ENCODE results near the gene OR4D11.
A peak's percentile ranks its signal among the peaks of the same experiment; 100 is the strongest.

OR4D11 gene

DNA sequence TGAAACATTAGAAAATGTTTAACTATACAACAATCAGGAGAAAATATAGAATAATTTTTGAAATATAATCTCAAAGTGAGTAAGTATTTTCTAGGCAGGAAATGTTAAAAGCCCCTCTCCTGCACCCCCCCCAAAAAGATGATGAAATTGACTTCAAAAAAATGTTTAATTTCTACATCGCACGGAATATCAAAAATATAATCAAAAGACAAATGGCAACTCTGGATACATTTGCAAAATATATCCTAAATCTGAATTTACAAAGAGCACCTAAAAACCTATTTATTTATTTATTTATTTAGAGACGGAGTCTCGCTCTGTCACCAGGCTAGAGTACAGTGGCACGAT lies 44.9 kb downstream of the OR4D11 start:
- no peaks in the 10 kb centered on the region for H3K9me3 ChIP-seq (ENCODE audit: control insufficient read depth, insufficient read depth, low read depth, low read length)
- H3K9ac ChIP-seq (ENCODE audit: low read length) = no peak overlapping the region

DNA sequence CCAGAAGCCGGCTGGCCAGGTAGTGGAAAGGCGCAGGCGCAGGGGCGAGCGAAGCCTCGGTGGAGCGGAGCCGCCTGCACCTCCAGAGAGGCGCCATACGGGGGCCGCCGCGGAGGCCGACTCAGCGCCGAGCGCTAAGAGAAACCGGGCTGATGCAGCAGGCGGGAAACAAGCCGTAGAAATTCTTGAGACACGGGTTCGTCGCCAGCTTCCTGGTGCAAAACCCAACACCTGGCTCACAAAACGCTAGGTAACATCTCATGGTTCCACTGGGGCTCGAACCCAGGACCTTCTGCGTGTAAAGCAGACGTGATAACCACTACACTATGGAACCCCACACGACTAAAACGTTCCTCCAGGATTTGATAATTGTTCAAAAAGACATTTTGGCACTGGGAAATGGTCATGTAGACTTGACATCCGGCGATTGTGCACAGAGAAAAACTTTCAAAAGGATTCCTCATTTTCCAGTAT lies 47.0 kb downstream of the OR4D11 start:
- Histone ChIP-seq H3K4me1 (ENCODE audit: control insufficient read depth, insufficient read depth, low read length) (peaks cover 17% of the 10 kb centered on the region; the same call in 1 of the 2 replicates), H3K27ac (ENCODE audit: low read depth, low read length) (no peak overlapping the region), H3K27me3 (ENCODE audit: control insufficient read depth, insufficient read depth, low read length) (no peaks in the 10 kb centered on the region), H3K9me3 (ENCODE audit: control insufficient read depth, insufficient read depth, low read depth, low read length) (no peaks in the 10 kb centered on the region), H3K36me3 (ENCODE audit: control insufficient read depth, insufficient read depth, low read length) (no peaks in the 10 kb centered on the region), H3K9ac (ENCODE audit: low read length) (peak overlapping the region; percentile 57), H3K4me3 (ENCODE audit: low read depth, low read length) (peak overlapping the region; percentile 68)

More for the DNA sequence above, 44.9 kb downstream of the OR4D11 start:
- no peaks in the 10 kb centered on the region for H3K36me3 ChIP-seq (ENCODE audit: control insufficient read depth, insufficient read depth, low read length)
- no peaks in the 10 kb centered on the region for H3K27me3 ChIP-seq (ENCODE audit: control insufficient read depth, insufficient read depth, low read length)
- no peak overlapping the region for H3K27ac ChIP-seq (ENCODE audit: low read depth, low read length)
- peaks cover 23% of the 10 kb centered on the region; the same call in 1 of the 2 replicates for H3K4me1 ChIP-seq (ENCODE audit: control insufficient read depth, insufficient read depth, low read length)
- H3K4me3 ChIP-seq (ENCODE audit: low read depth, low read length) = no peak overlapping the region

DNA sequence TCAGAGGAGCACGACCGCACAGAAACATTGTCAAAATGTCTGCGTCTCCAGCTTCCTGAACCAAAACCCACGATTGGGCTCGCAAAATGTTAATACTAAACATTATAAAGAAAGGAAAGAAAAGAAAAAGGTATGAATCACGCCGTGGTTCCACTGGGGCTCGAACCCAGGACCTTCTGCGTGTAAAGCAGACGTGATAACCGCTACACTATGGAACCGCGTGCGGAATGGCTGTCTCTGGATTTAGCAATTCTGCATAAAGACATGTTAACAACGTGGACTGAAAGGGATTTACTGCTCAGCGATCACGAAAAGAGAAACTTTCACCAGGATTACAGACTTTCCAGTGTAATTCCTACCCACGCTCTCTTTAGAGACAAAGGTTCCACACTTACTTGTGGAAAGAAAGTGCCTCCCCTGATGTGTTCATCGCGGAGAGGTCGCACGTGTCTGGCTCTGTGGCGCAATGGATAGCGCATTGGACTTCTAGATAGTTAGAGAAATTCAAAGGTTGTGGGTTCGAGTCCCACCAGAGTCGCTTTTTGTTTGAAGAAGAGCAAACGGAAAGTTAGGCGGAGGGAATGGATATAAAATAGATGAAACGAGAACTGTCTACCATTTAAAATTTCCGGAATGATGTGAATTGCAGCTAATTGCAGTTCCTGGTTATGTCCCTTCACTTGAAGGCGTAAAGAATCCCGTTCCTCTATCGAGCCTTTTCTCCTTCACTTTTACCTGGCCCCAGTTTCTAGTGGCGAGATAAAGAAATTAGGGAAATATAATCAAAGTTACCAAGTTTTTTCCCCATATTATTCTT lies 47.7 kb downstream of the OR4D11 start:
- H3K27me3 ChIP-seq (ENCODE audit: control insufficient read depth, insufficient read depth, low read length) = no peaks in the 10 kb centered on the region
- no peaks in the 10 kb centered on the region for H3K36me3 ChIP-seq (ENCODE audit: control insufficient read depth, insufficient read depth, low read length)
- H3K27ac ChIP-seq (ENCODE audit: low read depth, low read length) = no peak overlapping the region; the same call in 1 of the 2 replicates
- H3K9ac ChIP-seq (ENCODE audit: low read length) = peak overlapping the region; percentile 57
- H3K9me3 ChIP-seq (ENCODE audit: control insufficient read depth, insufficient read depth, low read depth, low read length) = no peaks in the 10 kb centered on the region
- peak overlapping the region; percentile 68 for H3K4me3 ChIP-seq (ENCODE audit: low read depth, low read length)
- peaks cover 15% of the 10 kb centered on the region; the same call in 1 of the 2 replicates for H3K4me1 ChIP-seq (ENCODE audit: control insufficient read depth, insufficient read depth, low read length)

DNA sequence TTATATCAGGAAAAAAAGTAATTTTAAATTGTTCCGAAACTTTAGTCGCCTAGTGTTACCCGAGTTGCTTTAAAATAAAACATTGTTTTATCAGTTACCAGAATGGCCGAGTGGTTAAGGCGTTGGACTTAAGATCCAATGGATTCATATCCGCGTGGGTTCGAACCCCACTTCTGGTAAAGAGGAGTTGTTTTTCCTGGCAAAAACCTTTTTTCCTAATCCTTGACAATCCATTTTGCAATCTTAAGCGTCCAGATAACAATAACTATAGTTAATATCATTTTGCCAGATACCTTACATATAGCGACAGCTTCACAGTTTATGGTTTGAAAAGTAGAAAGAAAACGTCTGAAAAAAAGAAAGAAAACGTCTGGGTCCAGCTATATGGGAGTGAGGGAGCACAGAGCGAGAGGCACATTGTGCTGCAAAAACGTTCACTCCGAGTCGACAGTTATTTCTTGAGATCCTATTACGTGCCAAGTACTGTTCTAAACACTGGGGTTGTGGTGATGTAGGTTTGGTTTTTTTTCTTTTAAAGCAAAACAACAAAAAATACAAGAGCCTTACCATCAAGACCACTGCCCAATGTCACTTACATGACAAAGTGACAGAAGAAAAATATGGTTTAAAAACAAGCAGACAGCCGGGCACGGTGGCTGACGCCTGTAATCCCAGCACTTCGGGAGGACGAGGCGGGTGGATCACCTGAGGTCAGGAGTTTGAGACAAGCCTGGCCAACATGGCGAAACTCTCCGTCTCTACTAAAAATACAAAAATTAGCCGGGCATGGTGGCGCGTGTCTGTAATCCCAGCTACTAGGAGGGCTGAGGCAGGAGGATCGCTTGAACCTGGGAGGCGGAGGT lies 48.5 kb downstream of the OR4D11 start:
- no peak overlapping the region; the same call in 1 of the 2 replicates for H3K27ac ChIP-seq (ENCODE audit: low read depth, low read length)
- peak overlapping the region; percentile 68 for H3K4me3 ChIP-seq (ENCODE audit: low read depth, low read length)
- peaks cover 15% of the 10 kb centered on the region; the same call in 1 of the 2 replicates for H3K4me1 ChIP-seq (ENCODE audit: control insufficient read depth, insufficient read depth, low read length)
- no peaks in the 10 kb centered on the region for H3K27me3 ChIP-seq (ENCODE audit: control insufficient read depth, insufficient read depth, low read length)
- no peaks in the 10 kb centered on the region for H3K9me3 ChIP-seq (ENCODE audit: control insufficient read depth, insufficient read depth, low read depth, low read length)
- peak overlapping the region; percentile 10 for H3K9ac ChIP-seq (ENCODE audit: low read length)
- no peaks in the 10 kb centered on the region for H3K36me3 ChIP-seq (ENCODE audit: control insufficient read depth, insufficient read depth, low read length)

DNA sequence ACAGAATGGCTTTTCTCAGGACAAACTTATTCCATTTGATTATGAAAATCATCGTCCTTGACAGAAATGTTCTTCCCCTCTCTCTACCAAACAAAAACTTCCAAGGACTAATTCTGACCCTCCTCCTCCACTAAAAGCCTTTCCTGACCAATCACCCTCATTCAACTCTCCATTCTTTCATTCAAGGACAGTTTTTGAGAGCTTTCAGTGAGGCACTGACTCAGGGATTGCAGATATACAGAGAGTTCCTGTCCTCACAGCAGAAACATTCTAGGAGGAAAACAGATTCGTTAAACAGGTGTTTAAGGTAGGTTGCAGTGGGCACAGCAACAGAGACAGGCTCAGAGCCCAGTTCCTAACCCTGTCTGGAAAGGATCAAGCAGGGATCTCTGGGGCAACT lies 49.5 kb downstream of the OR4D11 start:
- Histone ChIP-seq H3K4me1 (ENCODE audit: control insufficient read depth, insufficient read depth, low read length) (peaks cover 13% of the 10 kb centered on the region; the same call in 1 of the 2 replicates), H3K27ac (ENCODE audit: low read depth, low read length) (no peak overlapping the region), H3K4me3 (ENCODE audit: low read depth, low read length) (peak overlapping the region; percentile 68), H3K9ac (ENCODE audit: low read length) (no peak overlapping the region), H3K36me3 (ENCODE audit: control insufficient read depth, insufficient read depth, low read length) (no peaks in the 10 kb centered on the region), H3K27me3 (ENCODE audit: control insufficient read depth, insufficient read depth, low read length) (no peaks in the 10 kb centered on the region), H3K9me3 (ENCODE audit: control insufficient read depth, insufficient read depth, low read depth, low read length) (no peaks in the 10 kb centered on the region)

DNA sequence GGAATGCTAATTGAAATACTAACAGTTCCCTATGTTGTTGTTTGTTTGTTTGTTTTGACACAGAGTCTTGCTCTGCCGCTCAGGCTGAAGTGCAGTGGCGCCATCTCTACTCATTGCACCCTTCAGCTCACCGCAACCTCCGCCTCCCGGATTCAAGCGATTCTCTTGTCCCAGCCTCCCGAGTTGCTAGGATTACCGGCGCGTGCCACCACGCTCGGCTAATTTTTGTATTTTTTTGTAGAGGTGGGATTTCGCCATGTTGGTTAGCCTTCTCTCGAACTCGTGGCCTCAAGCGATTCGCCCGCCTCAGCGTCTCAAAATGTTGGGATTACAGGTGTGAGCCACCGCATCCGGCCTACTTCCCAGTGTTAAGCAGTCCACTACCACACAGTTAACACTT lies 49.9 kb downstream of the OR4D11 start:
- Histone ChIP-seq H3K4me3 (ENCODE audit: low read depth, low read length) (0 out of 2 replicates have a peak overlapping the region, but pooled peaks have one; percentile 68), H3K27ac (ENCODE audit: low read depth, low read length) (no peak overlapping the region), H3K9ac (ENCODE audit: low read length) (no peak overlapping the region), H3K36me3 (ENCODE audit: control insufficient read depth, insufficient read depth, low read length) (no peaks in the 10 kb centered on the region), H3K27me3 (ENCODE audit: control insufficient read depth, insufficient read depth, low read length) (no peaks in the 10 kb centered on the region), H3K4me1 (ENCODE audit: control insufficient read depth, insufficient read depth, low read length) (peaks cover 10% of the 10 kb centered on the region; the same call in 1 of the 2 replicates), H3K9me3 (ENCODE audit: control insufficient read depth, insufficient read depth, low read depth, low read length) (no peaks in the 10 kb centered on the region)
